Endothelial cell (in vitro differentiated cells): ENCODE measurements around the gene OCEL1. TPM values are rescaled to one million over a fixed set of nuclear protein-coding genes. Genes with fewer than 3 reads are reported as not detected.

Experiments
- DNase-seq: peaks from one replicate; pipeline ENCODE4 v3.0.0; 2021; ENCODE audit warnings: low spot score
- H3K27ac Mint-ChIP-seq: one replicate; pipeline ENCODE4 v1.8.0; 2021; ENCODE audit warnings: mixed read lengths, inconsistent platforms; ENCODE audit not compliant: unreplicated experiment
- H3K27me3 Mint-ChIP-seq: one replicate; pipeline ENCODE4 v1.8.0; 2021; ENCODE audit warnings: mild to moderate bottlenecking, moderate library complexity, mixed read lengths, inconsistent platforms; ENCODE audit not compliant: unreplicated experiment
- H3K36me3 Mint-ChIP-seq: one replicate; pipeline ENCODE4 v1.8.0; 2021; ENCODE audit warnings: mild to moderate bottlenecking, low read depth, mixed read lengths, inconsistent platforms; ENCODE audit not compliant: unreplicated experiment
- H3K4me1 Mint-ChIP-seq: one replicate; pipeline ENCODE4 v1.8.0; 2021; ENCODE audit warnings: mild to moderate bottlenecking, mixed read lengths, inconsistent platforms; ENCODE audit not compliant: unreplicated experiment
- H3K4me3 Mint-ChIP-seq: one replicate; pipeline ENCODE4 v1.8.0; 2021; ENCODE audit warnings: mild to moderate bottlenecking, mixed read lengths, inconsistent platforms; ENCODE audit not compliant: unreplicated experiment
- H3K9me3 Mint-ChIP-seq: one replicate; pipeline ENCODE4 v1.8.0; 2021; ENCODE audit warnings: mixed read lengths, inconsistent platforms; ENCODE audit not compliant: unreplicated experiment
- CTCF ChIP-seq: fragments of 200-600 bp; sonication (generic); IDR thresholded peaks from one replicate; pipeline ENCODE4 v1.5.0; 2021; ENCODE audit warnings: antibody characterized with exemption; ENCODE audit not compliant: unreplicated experiment
- total RNA-seq: library from RNA; stranded (reverse); fragmentation: NEBNext Ultra II Directional; extraction: Animal tissue kit (Norgen Biotek cat#: 25700); gene quantifications from one replicate; pipeline ENCODE4 v1.2.1, GENCODE V29; 2021; ENCODE audit not compliant: unreplicated experiment

Gene OCEL1
- total RNA-seq, 1 donor from 2014 or later, result 16.5 TPM

- no peak overlapping the region for H3K27ac Mint-ChIP-seq
- no peaks in the 10 kb centered on the region for H3K4me1 Mint-ChIP-seq
- peaks cover 41% of the 10 kb centered on the region for H3K36me3 Mint-ChIP-seq
- H3K4me3 Mint-ChIP-seq, result peak overlapping the region; percentile 17
- peaks cover 9% of the 10 kb centered on the region for H3K27me3 Mint-ChIP-seq
- no peak for TF ChIP-seq CTCF
- H3K9me3 Mint-ChIP-seq, result no peaks in the 10 kb centered on the region
- DNase-seq, result no peak
These were observed 23.8 kb upstream of the OCEL1 start for GRCh38 chr19:17202249-17202648.

GRCh38 chr19:17202713-17203112 is 23.3 kb upstream of the OCEL1 start:
- Mint-ChIP-seq H3K4me1 (no peaks in the 10 kb centered on the region), H3K4me3 (no peak overlapping the region), H3K27me3 (peaks cover 8% of the 10 kb centered on the region), H3K27ac (no peak overlapping the region), H3K9me3 (no peaks in the 10 kb centered on the region), H3K36me3 (peaks cover 38% of the 10 kb centered on the region)
- no peak for TF ChIP-seq CTCF
- no peak for DNase-seq

GRCh38 chr19:17205237-17206140 is 20.5 kb upstream of the OCEL1 start:
- H3K27ac Mint-ChIP-seq, result no peak overlapping the region
- peaks cover 8% of the 10 kb centered on the region for H3K27me3 Mint-ChIP-seq
- H3K4me1 Mint-ChIP-seq, result no peaks in the 10 kb centered on the region
- DNase-seq, result peak; percentile 66
- H3K9me3 Mint-ChIP-seq, result no peaks in the 10 kb centered on the region
- TF ChIP-seq CTCF, result peak; percentile 61
- H3K4me3 Mint-ChIP-seq, result no peak overlapping the region
- H3K36me3 Mint-ChIP-seq, result peaks cover 37% of the 10 kb centered on the region

- Mint-ChIP-seq H3K4me3 (peak overlapping the region; percentile 72), H3K27ac (no peak overlapping the region), H3K4me1 (no peaks in the 10 kb centered on the region), H3K9me3 (no peaks in the 10 kb centered on the region), H3K27me3 (peaks cover 7% of the 10 kb centered on the region), H3K36me3 (peaks cover 26% of the 10 kb centered on the region)
- DNase-seq, result no peak
- no peak for TF ChIP-seq CTCF
These were observed 19.1 kb upstream of the OCEL1 start for GRCh38 chr19:17206736-17207581.
